HEK293 (cell line): Measurements from ENCODE around the gene GPR162.
A peak's percentile ranks its signal among the peaks of the same experiment; 100 is the strongest.
"Not testable (repeated sequence)": the region's sequence is repeated elsewhere in the genome, so short reads cannot be mapped to it uniquely, and the experiment has no call there.

Experiments used
- CTCF ChIA-PET: fragments of 350-600 bp; formaldehyde crosslinking; extraction: SDS; loops from one replicate; lab custom pipeline; 2021; ENCODE audit warnings: antibody characterized with exemption; lab: Yijun Ruan, JAX
- POLR2A ChIA-PET: fragments of 300-600 bp; formaldehyde crosslinking; extraction: SDS; loops from one replicate; lab custom pipeline; 2020; ENCODE audit warnings: antibody characterized with exemption, inconsistent platforms; lab: Yijun Ruan, JAX
- H3K27ac ChIP-seq: fragments of 200-500 bp; sonication (Bioruptor generic); 2 replicates; pipeline ENCODE4 v1.5.1; 2014; ENCODE audit warnings: low read depth, low read length, control low read depth, inconsistent platforms; ENCODE audit errors: extremely low read depth
- H3K36me3 ChIP-seq, 2 experiments: fragments of 200-500 bp in 1 of 2; sonication (Bioruptor generic) in 1 of 2; 1 replicate in 1 of 2; 2 replicates in 1 of 2; pipeline ENCODE4 v1.5.1; 2014 to 2017; ENCODE audit warnings: inconsistent platforms in 2 of 2, low read length in 2 of 2; ENCODE audit not compliant: control insufficient read depth in 2 of 2, insufficient read depth in 1 of 2
- H3K4me1 ChIP-seq: fragments of 200-500 bp; sonication (Bioruptor generic); 2 replicates; pipeline ENCODE4 v1.5.1; 2014; ENCODE audit warnings: mild to moderate bottlenecking, low read length, inconsistent platforms; ENCODE audit not compliant: control insufficient read depth, insufficient read depth
- H3K4me3 ChIP-seq: 2 replicates; pipeline ENCODE4 v1.5.1; 2011; ENCODE audit warnings: low read depth, mild to moderate bottlenecking, control low read depth, low read length, moderate library complexity
- H3K9me3 ChIP-seq: fragments of 200-500 bp; sonication (Bioruptor generic); 2 replicates; pipeline ENCODE4 v1.5.1; 2014; ENCODE audit warnings: low read depth, low read length, inconsistent platforms; ENCODE audit not compliant: control insufficient read depth, insufficient read depth
- ZNF530 ChIP-seq: fragments of 450-650 bp; formaldehyde crosslinking; IDR thresholded peaks from 2 replicates; pipeline ENCODE4 v1.5.1; 2016; ENCODE audit warnings: low read depth, missing biosample characterization, missing genetic modification characterization
- ZNF777 ChIP-seq: fragments of 450-650 bp; formaldehyde crosslinking; IDR thresholded peaks from 2 replicates; pipeline ENCODE4 v1.5.1; 2017; ENCODE audit warnings: missing biosample characterization, missing genetic modification characterization, borderline replicate concordance
- TF ChIP-seq, protein P1 (sequence below): fragments of 450-650 bp; formaldehyde crosslinking; conservative IDR thresholded peaks from 2 replicates; pipeline ENCODE4 v1.5.1; 2016; ENCODE audit warnings: low read depth, missing biosample characterization, missing genetic modification characterization
- TF ChIP-seq, protein P2 (sequence below): fragments of 450-650 bp; formaldehyde crosslinking; IDR thresholded peaks from 2 replicates; pipeline ENCODE4 v1.5.1; 2016; ENCODE audit warnings: missing biosample characterization, missing genetic modification characterization
- TF ChIP-seq, protein P3 (sequence below): fragments of 450-650 bp; formaldehyde crosslinking; IDR thresholded peaks from 2 replicates; pipeline ENCODE4 v1.5.1; 2016; ENCODE audit warnings: missing biosample characterization, missing genetic modification characterization

Gene GPR162

DNA sequence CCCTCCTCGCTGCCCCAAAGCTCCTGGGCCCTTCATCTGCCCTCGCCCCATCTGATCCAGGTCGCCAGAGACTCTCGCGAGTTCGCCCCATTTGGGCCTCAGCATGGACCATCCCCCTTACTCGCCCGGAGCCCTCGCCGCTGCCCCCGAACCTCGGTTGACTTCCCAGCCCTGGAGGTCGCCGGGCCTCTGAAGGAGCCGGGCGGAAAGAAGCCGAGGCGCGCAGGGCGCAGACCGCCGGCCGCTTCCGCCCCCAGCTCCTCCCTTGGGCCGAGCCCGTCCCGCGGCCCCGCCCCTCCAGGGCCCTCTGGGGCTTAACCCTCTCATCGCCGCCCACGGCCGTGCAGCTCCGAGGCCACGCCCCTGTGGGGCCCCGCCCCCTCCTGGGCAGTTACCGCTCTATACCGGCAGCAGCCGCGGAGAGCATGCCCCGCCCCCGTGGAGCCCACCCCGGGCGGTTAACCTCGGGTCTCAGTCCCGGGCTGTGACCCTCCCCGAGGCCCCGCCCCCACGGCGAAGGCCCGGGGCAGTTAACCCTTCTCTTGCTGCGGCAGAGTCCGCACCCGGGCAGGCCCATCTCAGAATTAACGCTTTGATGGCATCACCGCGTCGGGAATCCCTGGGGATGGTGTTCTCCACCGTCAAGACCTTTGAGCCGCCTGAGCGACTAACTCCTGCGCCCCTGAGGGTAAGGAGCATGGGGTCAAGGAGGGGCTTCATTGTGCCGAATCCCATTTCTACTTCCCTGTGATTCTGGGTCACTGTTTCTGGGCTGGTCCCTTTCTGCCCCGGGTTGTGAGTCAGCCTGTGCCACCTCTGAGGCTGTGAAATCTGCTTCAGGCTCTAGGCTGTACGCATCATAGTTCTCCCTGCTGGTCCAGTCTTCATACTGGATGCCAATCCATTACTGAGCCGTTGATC lies 51.7 kb downstream of the GPR162 start, which contains the start of gene SPSB2 (continued):
- TF ChIP-seq, protein P1, sequence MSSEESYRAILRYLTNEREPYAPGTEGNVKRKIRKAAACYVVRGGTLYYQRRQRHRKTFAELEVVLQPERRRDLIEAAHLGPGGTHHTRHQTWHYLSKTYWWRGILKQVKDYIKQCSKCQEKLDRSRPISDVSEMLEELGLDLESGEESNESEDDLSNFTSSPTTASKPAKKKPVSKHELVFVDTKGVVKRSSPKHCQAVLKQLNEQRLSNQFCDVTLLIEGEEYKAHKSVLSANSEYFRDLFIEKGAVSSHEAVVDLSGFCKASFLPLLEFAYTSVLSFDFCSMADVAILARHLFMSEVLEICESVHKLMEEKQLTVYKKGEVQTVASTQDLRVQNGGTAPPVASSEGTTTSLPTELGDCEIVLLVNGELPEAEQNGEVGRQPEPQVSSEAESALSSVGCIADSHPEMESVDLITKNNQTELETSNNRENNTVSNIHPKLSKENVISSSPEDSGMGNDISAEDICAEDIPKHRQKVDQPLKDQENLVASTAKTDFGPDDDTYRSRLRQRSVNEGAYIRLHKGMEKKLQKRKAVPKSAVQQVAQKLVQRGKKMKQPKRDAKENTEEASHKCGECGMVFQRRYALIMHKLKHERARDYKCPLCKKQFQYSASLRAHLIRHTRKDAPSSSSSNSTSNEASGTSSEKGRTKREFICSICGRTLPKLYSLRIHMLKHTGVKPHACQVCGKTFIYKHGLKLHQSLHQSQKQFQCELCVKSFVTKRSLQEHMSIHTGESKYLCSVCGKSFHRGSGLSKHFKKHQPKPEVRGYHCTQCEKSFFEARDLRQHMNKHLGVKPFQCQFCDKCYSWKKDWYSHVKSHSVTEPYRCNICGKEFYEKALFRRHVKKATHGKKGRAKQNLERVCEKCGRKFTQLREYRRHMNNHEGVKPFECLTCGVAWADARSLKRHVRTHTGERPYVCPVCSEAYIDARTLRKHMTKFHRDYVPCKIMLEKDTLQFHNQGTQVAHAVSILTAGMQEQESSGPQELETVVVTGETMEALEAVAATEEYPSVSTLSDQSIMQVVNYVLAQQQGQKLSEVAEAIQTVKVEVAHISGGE (tag by site-specific recombination): peak; percentile 96
- TF ChIP-seq ZNF777 (tag by site-specific recombination) (no peak), ZNF530 (tag by site-specific recombination) (no peak)
- TF ChIP-seq, protein P2, sequence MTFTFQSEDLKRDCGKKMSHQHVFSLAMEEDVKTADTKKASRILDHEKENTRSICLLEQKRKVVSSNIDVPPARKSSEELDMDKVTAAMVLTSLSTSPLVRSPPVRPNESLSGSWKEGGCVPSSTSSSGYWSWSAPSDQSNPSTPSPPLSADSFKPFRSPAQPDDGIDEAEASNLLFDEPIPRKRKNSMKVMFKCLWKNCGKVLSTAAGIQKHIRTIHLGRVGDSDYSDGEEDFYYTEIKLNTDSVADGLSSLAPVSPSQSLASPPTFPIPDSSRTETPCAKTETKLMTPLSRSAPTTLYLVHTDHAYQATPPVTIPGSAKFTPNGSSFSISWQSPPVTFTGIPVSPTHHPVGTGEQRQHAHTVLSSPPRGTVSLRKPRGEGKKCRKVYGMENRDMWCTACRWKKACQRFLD (tag by site-specific recombination): 0 out of 2 replicates have a peak, but pooled peaks have one; percentile 55
- TF ChIP-seq, protein P3, sequence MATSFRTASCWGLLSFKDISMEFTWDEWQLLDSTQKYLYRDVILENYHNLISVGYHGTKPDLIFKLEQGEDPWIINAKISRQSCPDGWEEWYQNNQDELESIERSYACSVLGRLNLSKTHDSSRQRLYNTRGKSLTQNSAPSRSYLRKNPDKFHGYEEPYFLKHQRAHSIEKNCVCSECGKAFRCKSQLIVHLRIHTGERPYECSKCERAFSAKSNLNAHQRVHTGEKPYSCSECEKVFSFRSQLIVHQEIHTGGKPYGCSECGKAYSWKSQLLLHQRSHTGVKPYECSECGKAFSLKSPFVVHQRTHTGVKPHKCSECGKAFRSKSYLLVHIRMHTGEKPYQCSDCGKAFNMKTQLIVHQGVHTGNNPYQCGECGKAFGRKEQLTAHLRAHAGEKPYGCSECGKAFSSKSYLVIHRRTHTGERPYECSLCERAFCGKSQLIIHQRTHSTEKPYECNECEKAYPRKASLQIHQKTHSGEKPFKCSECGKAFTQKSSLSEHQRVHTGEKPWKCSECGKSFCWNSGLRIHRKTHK: no peak
- TF ChIP-seq, all 188 proteins: peak for 52

DNA sequence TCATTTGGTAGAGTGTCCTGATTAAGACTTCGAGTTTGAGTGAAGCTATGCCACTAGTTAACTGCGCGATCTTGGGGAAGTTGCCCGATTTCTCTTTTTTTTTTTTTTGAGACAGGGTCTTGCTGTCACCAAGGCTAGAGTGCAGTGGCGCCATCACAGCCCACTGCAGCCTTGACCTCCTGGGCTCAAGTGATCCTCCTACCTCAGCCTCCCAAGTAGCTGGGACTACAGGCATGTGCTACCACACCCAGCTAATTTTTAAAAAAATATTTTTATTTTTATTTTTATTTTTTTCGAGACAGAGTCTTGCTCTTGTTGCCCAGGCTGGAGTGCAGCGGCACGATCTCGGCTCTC lies 52.4 kb downstream of the GPR162 start:
- ChIA-PET POLR2A (interaction anchor here (1.3 to 3.1 kb wide), 6 partner anchors 9 to 150 kb away, joined by 3 to 56 read pairs (median 14); partner anchors contain the start of gene COPS7A), CTCF (interaction anchor here (0.6 to 0.8 kb wide), 4 partner anchors 8 to 169 kb away, joined by 3 to 7 read pairs (median 4); no protein-coding TSS in a partner anchor)
- H3K36me3 ChIP-seq: peaks cover 4 to 36% of the 10 kb centered on the region in 2 experiments; a peak in 2 of 3 replicates
- H3K4me1 ChIP-seq, H3K27ac ChIP-seq, H3K9me3 ChIP-seq: not testable (repeated sequence)
- peak overlapping the region; percentile 67 for H3K4me3 ChIP-seq
